Measurements from ENCODE around the gene CLIP1. TPM values are rescaled to one million over a fixed set of nuclear protein-coding genes. Genes with fewer than 3 reads are reported as not detected.

Gene CLIP1
- total and polyA plus RNA-seq, 2 experiments from 2014 or later: 29.6 to 46.3 TPM

DNA sequence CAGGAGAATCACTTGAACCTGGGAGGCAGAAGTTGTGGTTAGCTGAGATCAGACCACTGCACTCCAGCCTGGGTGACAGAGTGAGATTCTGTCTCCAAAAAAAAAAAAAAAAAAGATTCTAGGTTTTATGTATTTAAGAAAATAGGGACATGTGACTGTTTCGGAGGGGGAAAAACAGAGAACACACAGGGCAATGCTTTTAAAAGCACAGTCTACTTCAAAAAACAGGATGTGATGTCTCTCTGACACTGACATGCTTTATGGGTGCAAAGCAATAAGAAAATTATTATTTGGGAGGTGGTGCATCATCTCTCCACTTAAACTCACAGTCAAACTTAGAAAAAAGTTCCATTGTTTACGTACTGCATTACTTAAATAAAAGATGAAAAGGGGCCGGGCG, 28.7 kb downstream of the CLIP1 start:
- Histone ChIP-seq H3K27ac (no peak overlapping the region), H3K9me3 (ENCODE audit: low read depth) (no peaks in the 10 kb centered on the region), H3K4me3 (no peak overlapping the region), H3K27me3 (no peaks in the 10 kb centered on the region), H3K4me1 (ENCODE audit: low read depth) (no peaks in the 10 kb centered on the region), H3K36me3 (no peaks in the 10 kb centered on the region)
- DNase-seq (ENCODE audit: low read depth in 1 of 2, low spot score in 1 of 2): no peak
- TF ChIP-seq, protein P1, sequence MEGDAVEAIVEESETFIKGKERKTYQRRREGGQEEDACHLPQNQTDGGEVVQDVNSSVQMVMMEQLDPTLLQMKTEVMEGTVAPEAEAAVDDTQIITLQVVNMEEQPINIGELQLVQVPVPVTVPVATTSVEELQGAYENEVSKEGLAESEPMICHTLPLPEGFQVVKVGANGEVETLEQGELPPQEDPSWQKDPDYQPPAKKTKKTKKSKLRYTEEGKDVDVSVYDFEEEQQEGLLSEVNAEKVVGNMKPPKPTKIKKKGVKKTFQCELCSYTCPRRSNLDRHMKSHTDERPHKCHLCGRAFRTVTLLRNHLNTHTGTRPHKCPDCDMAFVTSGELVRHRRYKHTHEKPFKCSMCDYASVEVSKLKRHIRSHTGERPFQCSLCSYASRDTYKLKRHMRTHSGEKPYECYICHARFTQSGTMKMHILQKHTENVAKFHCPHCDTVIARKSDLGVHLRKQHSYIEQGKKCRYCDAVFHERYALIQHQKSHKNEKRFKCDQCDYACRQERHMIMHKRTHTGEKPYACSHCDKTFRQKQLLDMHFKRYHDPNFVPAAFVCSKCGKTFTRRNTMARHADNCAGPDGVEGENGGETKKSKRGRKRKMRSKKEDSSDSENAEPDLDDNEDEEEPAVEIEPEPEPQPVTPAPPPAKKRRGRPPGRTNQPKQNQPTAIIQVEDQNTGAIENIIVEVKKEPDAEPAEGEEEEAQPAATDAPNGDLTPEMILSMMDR (IDR thresholded peaks at IDR 0.05; ENCODE audit: low read depth, low read length): no peak

- H3K36me3 ChIP-seq: no peaks in the 10 kb centered on the region
- no peaks in the 10 kb centered on the region for H3K9me3 ChIP-seq (ENCODE audit: low read depth)
- no peak for DNase-seq (ENCODE audit: low read depth in 1 of 2, low spot score in 1 of 2)
- H3K4me3 ChIP-seq: no peak overlapping the region
- no peaks in the 10 kb centered on the region for H3K4me1 ChIP-seq (ENCODE audit: low read depth)
- no peaks in the 10 kb centered on the region for H3K27me3 ChIP-seq
- H3K27ac ChIP-seq: no peak overlapping the region
- TF ChIP-seq, protein P1 (IDR thresholded peaks at IDR 0.05; ENCODE audit: low read depth, low read length): no peak
Observed at GRCh38 chr12:122392411-122392810, 30.1 kb downstream of the CLIP1 start.

- no peaks in the 10 kb centered on the region for H3K36me3 ChIP-seq
- H3K4me1 ChIP-seq (ENCODE audit: low read depth): peaks cover 13% of the 10 kb centered on the region
- no peaks in the 10 kb centered on the region for H3K27me3 ChIP-seq
- H3K9me3 ChIP-seq (ENCODE audit: low read depth): no peaks in the 10 kb centered on the region
- TF ChIP-seq, protein P1 (IDR thresholded peaks at IDR 0.05; ENCODE audit: low read depth, low read length): no peak
- no peak overlapping the region for H3K27ac ChIP-seq
- DNase-seq (ENCODE audit: low read depth in 1 of 2, low spot score in 1 of 2): no peak
- H3K4me3 ChIP-seq: no peak overlapping the region
Observed at GRCh38 chr12:122389677-122390076, 32.8 kb downstream of the CLIP1 start.

DNA sequence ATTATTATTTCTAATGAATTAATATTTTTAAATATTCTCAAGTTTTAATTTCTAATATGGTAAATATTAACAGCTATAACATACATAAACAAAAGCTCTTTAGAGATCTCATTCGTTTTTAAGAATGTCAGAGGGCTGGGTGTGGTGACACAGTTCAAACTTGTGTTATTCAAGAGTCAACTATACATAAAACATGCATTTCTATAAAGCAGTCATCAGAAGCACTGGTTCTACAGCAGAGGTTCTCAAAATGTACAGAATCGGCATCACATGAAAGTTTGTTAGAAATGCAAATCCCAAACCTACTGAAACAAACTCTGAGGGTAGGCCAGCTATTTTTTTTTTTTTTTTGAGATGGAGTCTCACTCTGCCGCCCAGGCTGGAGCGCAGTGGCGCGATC, 34.6 kb downstream of the CLIP1 start:
- TF ChIP-seq, protein P1 (IDR thresholded peaks at IDR 0.05; ENCODE audit: low read depth, low read length): no peak
- DNase-seq (ENCODE audit: low read depth in 1 of 2, low spot score in 1 of 2): no peak
- no peaks in the 10 kb centered on the region for H3K27me3 ChIP-seq
- H3K9me3 ChIP-seq (ENCODE audit: low read depth): no peaks in the 10 kb centered on the region
- H3K36me3 ChIP-seq: no peaks in the 10 kb centered on the region
- no peak overlapping the region for H3K4me3 ChIP-seq
- H3K4me1 ChIP-seq (ENCODE audit: low read depth): peaks cover 13% of the 10 kb centered on the region
- no peak overlapping the region for H3K27ac ChIP-seq

DNA sequence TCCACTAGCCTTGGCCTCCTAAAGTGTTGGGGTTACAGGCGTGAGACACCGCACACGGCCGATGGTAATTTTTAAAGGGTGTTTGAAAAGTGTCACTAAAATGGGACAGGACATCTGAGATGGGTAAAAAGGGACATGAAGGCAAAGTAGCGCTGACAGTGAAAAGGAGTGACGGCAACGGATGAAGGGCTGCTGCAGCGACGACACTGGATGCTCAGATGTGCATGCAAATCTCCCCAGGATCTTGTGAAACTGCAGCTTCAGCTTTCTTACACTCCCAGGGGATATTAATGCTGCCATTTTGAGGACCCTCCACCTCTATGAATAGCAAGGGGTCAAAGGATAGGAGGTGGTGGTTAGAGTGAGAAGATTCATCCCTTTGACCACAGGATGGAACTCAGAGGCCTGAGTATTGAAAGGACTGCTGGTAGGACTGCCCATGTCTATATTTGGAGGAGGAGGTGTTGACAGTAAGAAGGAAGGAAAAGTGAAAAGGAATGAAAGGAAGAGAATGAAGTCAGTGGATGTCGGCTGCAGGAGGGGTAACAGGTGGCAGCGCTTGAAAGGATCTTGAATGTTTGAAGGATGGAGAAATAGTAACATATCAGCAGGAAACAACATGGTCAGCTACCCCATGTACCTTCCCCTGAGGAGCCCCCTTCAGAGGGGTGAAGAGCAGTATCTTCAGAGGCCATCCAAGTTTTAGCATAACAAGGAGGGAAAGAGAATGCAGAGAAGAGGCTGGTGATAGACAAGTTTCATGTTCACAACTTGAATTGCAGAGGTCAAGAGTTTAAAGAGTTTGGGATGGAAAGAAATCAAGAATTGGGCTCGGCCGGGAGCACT, 37.1 kb downstream of the CLIP1 start:
- no peak overlapping the region for H3K27ac ChIP-seq
- H3K27me3 ChIP-seq: no peaks in the 10 kb centered on the region
- no peaks in the 10 kb centered on the region for H3K9me3 ChIP-seq (ENCODE audit: low read depth)
- H3K4me1 ChIP-seq (ENCODE audit: low read depth): peaks cover 13% of the 10 kb centered on the region
- TF ChIP-seq, protein P1 (IDR thresholded peaks at IDR 0.05; ENCODE audit: low read depth, low read length): no peak
- H3K4me3 ChIP-seq: no peak overlapping the region
- DNase-seq (ENCODE audit: low read depth in 1 of 2, low spot score in 1 of 2): peak in 1 of 2 donors; percentile 31
- peaks cover 4% of the 10 kb centered on the region for H3K36me3 ChIP-seq

Data from cardiac muscle cell (in vitro differentiated cells and primary cell).